Caco-2 (cell line): ENCODE measurements around the gene CEBPA. TPM values are rescaled to one million over a fixed set of nuclear protein-coding genes. Genes with fewer than 3 reads are reported as not detected.

ENCODE experiments used
- BruUV-seq: library from RNA; stranded (reverse); fragments of 400-500 nt; replicated peaks from 2 replicates; lab custom pipeline; 2021; lab: Mats Ljungman, UMichigan
- CTCF ChIA-PET: fragments of 300-600 bp; sonication (Branson Sonifier 250); formaldehyde crosslinking; loops from one replicate; lab custom pipeline; 2022; ENCODE audit warnings: antibody characterized with exemption; lab: Charles Lee
- POLR2A ChIA-PET: fragments of 300-600 bp; sonication (Branson Sonifier 250); formaldehyde crosslinking; loops from one replicate; lab custom pipeline; 2022; ENCODE audit warnings: antibody characterized with exemption; lab: Charles Lee
- DNase-seq, 2 experiments: peaks; one replicate each; pipeline versions ENCODE4 v3.0.0 to v3.0.0-alpha.2; 2020 to 2022
- H3K27me3 ChIP-seq: replicated peaks from 2 replicates; pipeline ENCODE4 v1.6.0; 2011; ENCODE audit warnings: low read length; ENCODE audit not compliant: control insufficient read depth, insufficient read depth
- H3K36me3 ChIP-seq: 2 replicates; pipeline ENCODE4 v1.5.1; 2011; ENCODE audit warnings: low read length; ENCODE audit not compliant: control insufficient read depth, insufficient read depth
- H3K4me1 ChIP-seq: fragments of 250-450 bp; sonication (Bioruptor Pico); 2 replicates; pipeline ENCODE4 v1.5.1; 2020; ENCODE audit warnings: mild to moderate bottlenecking
- H3K4me3 ChIP-seq: 2 replicates; pipeline ENCODE4 v1.5.1; 2011; ENCODE audit warnings: low read depth, mild to moderate bottlenecking, control low read depth, low read length
- H3K9me3 ChIP-seq: fragments of 250-450 bp; sonication (Bioruptor Pico); 2 replicates; pipeline ENCODE4 v1.5.1; 2020; ENCODE audit warnings: mild to moderate bottlenecking, moderate library complexity
- H3K27ac Mint-ChIP-seq: one replicate; pipeline ENCODE4 v1.8.0; 2022; ENCODE audit warnings: mixed read lengths; ENCODE audit not compliant: unreplicated experiment
- H3K27me3 Mint-ChIP-seq: one replicate; pipeline ENCODE4 v1.8.0; 2022; ENCODE audit warnings: mixed read lengths; ENCODE audit not compliant: insufficient read depth, unreplicated experiment
- H3K36me3 Mint-ChIP-seq: one replicate; pipeline ENCODE4 v1.8.0; 2022; ENCODE audit warnings: mild to moderate bottlenecking, mixed read lengths; ENCODE audit not compliant: insufficient read depth, unreplicated experiment
- H3K4me1 Mint-ChIP-seq: one replicate; pipeline ENCODE4 v1.8.0; 2022; ENCODE audit warnings: low read depth, mixed read lengths; ENCODE audit not compliant: unreplicated experiment
- H3K4me3 Mint-ChIP-seq: one replicate; pipeline ENCODE4 v1.8.0; 2022; ENCODE audit warnings: mild to moderate bottlenecking, moderate library complexity, mixed read lengths; ENCODE audit not compliant: unreplicated experiment
- H3K9me3 Mint-ChIP-seq: one replicate; pipeline ENCODE4 v1.8.0; 2022; ENCODE audit warnings: mixed read lengths; ENCODE audit not compliant: unreplicated experiment
- CTCF ChIP-seq, 2 experiments: fragments of 200-600 bp in 1 of 2; IDR thresholded peaks; 1 replicate in 1 of 2; 2 replicates in 1 of 2; pipeline versions ENCODE4 v1.5.1 to v1.8.0; 2011 to 2022; ENCODE audit warnings: antibody characterized with exemption in 1 of 2, control low read depth in 1 of 2, inconsistent platforms in 1 of 2, low read depth in 1 of 2, low read length in 1 of 2, mild to moderate bottlenecking in 1 of 2, moderate library complexity in 1 of 2; ENCODE audit not compliant: insufficient read depth in 1 of 2, severe bottlenecking in 1 of 2, unreplicated experiment in 1 of 2
- intact Hi-C: fragments of 100-400 bp; cut with micrococcal nuclease; formaldehyde crosslinking; loops from one replicate; pipeline ENCODE4 v1.10.0; 2022; ENCODE audit not compliant: unreplicated experiment
- total RNA-seq: library from RNA; stranded (reverse); gene quantifications from 2 replicates; pipeline ENCODE4 v1.2.3, GENCODE V29; 2022

Gene CEBPA
- total RNA-seq, 1 experiment from 2014 or later = 110 TPM

- H3K4me3 Mint-ChIP-seq = peak overlapping the region; percentile 85
- POLR2A ChIA-PET = interaction anchor here (1.7 kb wide), 1 partner anchor 76 kb away, joined by 6 read pairs; no protein-coding TSS in a partner anchor
- Histone ChIP-seq H3K27me3 (no peaks in the 10 kb centered on the region), H3K4me1 (peaks cover 49% of the 10 kb centered on the region), H3K36me3 (peaks cover 3% of the 10 kb centered on the region), H3K4me3 (no peak overlapping the region), H3K9me3 (no peaks in the 10 kb centered on the region)
- H3K36me3 Mint-ChIP-seq = peaks cover 47% of the 10 kb centered on the region
- DNase-seq = peak in 1 of 2 experiments; percentile 67
- no peak for TF ChIP-seq CTCF (IDR thresholded peaks at IDR 0.05; ENCODE audit: insufficient read depth in 1 of 2, low read depth in 1 of 2, low read length in 1 of 2, severe bottlenecking in 1 of 2, unreplicated experiment in 1 of 2)
- H3K27me3 Mint-ChIP-seq = no peaks in the 10 kb centered on the region
- no TSS peak for BruUV-seq
- intact Hi-C loops = loop anchor here (2.0 kb wide), 1 partner anchor 64 kb away; no protein-coding TSS in a partner anchor
- peaks cover 37% of the 10 kb centered on the region for H3K4me1 Mint-ChIP-seq
- H3K9me3 Mint-ChIP-seq = no peaks in the 10 kb centered on the region
- peak overlapping the region; percentile 45 for H3K27ac Mint-ChIP-seq
- CTCF ChIA-PET = interaction anchor here (0.5 to 2.3 kb wide), 6 partner anchors 14 to 173 kb away, joined by 3 to 7 read pairs (median 4); partner anchors contain the start of gene CEBPG
These were observed 4.0 kb downstream of the CEBPA start for GRCh38 chr19:33298146-33298911.

GRCh38 chr19:33297401-33298145 is 4.8 kb downstream of the CEBPA start:
- no peaks in the 10 kb centered on the region for H3K9me3 ChIP-seq
- Mint-ChIP-seq H3K4me3 (peak overlapping the region; percentile 25), H3K27me3 (no peaks in the 10 kb centered on the region), H3K4me1 (peaks cover 40% of the 10 kb centered on the region), H3K27ac (peak overlapping the region; percentile 69), H3K36me3 (peaks cover 47% of the 10 kb centered on the region), H3K9me3 (no peaks in the 10 kb centered on the region)
- DNase-seq = no peak
- H3K36me3 ChIP-seq = peaks cover 3% of the 10 kb centered on the region
- no TSS peak for BruUV-seq
- no peak overlapping the region for H3K4me3 ChIP-seq
- POLR2A ChIA-PET = interaction anchor here (0.6 to 1.7 kb wide), 2 partner anchors 20 to 77 kb away, joined by 3 to 6 read pairs; no protein-coding TSS in a partner anchor
- no peak for TF ChIP-seq CTCF (IDR thresholded peaks at IDR 0.05; ENCODE audit: insufficient read depth in 1 of 2, low read depth in 1 of 2, low read length in 1 of 2, severe bottlenecking in 1 of 2, unreplicated experiment in 1 of 2)
- H3K4me1 ChIP-seq = peaks cover 57% of the 10 kb centered on the region
- intact Hi-C loops = loop anchor here (2.0 kb wide), 1 partner anchor 63 kb away; no protein-coding TSS in a partner anchor
- CTCF ChIA-PET = interaction anchor here (0.5 to 2.3 kb wide), 5 partner anchors 15 to 174 kb away, joined by 3 to 7 read pairs (median 3); partner anchors contain the start of gene CEBPG
- no peaks in the 10 kb centered on the region for H3K27me3 ChIP-seq

GRCh38 chr19:33296488-33296971 is 5.8 kb downstream of the CEBPA start:
- CTCF ChIA-PET = no interaction called here
- no peak overlapping the region for H3K4me3 ChIP-seq
- Mint-ChIP-seq H3K27ac (no peak overlapping the region), H3K36me3 (peaks cover 39% of the 10 kb centered on the region), H3K4me3 (no peak overlapping the region), H3K27me3 (no peaks in the 10 kb centered on the region), H3K4me1 (peaks cover 43% of the 10 kb centered on the region), H3K9me3 (no peaks in the 10 kb centered on the region)
- BruUV-seq = no TSS peak
- H3K27me3 ChIP-seq = no peaks in the 10 kb centered on the region
- intact Hi-C loops = no loop called here
- DNase-seq = peak in 1 of 2 experiments; percentile 33
- POLR2A ChIA-PET = no interaction called here
- TF ChIP-seq CTCF (IDR thresholded peaks at IDR 0.05; ENCODE audit: insufficient read depth in 1 of 2, low read depth in 1 of 2, low read length in 1 of 2, severe bottlenecking in 1 of 2, unreplicated experiment in 1 of 2) = no peak
- H3K36me3 ChIP-seq = peaks cover 3% of the 10 kb centered on the region
- H3K9me3 ChIP-seq = no peaks in the 10 kb centered on the region
- H3K4me1 ChIP-seq = peaks cover 67% of the 10 kb centered on the region
